ENCODE results near the gene IKZF3. TPM values are rescaled to one million over a fixed set of nuclear protein-coding genes. Genes with fewer than 3 reads are reported as not detected.

The IKZF3 gene
- total RNA-seq, 1 experiment from 2014 or later = 0.22 TPM

DNA sequence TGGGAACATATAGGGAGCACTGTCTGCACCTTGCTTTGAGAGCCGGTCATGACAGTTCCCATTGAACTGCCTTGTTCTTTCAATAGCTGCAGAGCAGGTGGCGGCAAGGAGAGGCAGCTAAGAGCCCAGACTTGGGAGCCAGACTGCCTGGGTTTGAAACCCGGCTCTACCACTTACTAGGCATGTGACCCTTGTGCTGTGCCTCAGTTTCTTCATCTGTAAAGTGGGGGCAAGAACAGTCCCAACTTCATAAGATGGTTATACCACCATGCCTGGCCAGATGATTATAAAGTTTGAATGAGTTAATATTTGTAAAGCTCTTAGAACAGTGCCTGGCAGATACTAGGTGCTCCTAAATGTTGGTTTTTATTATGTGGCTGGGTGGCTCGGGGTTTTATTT is 149.9 kb downstream of the IKZF3 start:
- Histone ChIP-seq H2AFZ (ENCODE audit: low read length) (no peak overlapping the region), H2AK5ac (ENCODE audit: insufficient read length, low read length) (no peak overlapping the region), H3K27me3 (ENCODE audit: insufficient read depth, low read length) (no peaks in the 10 kb centered on the region), H4K8ac (replicated peaks; ENCODE audit: insufficient read length, low read depth, low read length) (no peak overlapping the region), H4K20me1 (ENCODE audit: control insufficient read depth, insufficient read depth, insufficient read length) (no peaks in the 10 kb centered on the region), H3K23ac (ENCODE audit: insufficient read length, low read depth, low read length) (no peak overlapping the region), H2BK15ac (ENCODE audit: low read depth, low read length) (no peak overlapping the region), H3K9me3 (ENCODE audit: control insufficient read depth, low read depth, low read length) (no peaks in the 10 kb centered on the region), H3K4me2 (ENCODE audit: insufficient read depth, insufficient read length, low read length) (no peak overlapping the region), H3K9ac (ENCODE audit: extremely low read depth, insufficient read length, low read length) (no peak overlapping the region), H3K4me1 (ENCODE audit: insufficient read depth, low read length) (no peaks in the 10 kb centered on the region), H2BK20ac (ENCODE audit: low read depth, low read length, poor library complexity, severe bottlenecking) (no peak overlapping the region), H3K14ac (ENCODE audit: insufficient read depth, low read length) (no peak overlapping the region), H2BK5ac (ENCODE audit: insufficient read length, low read length) (no peak overlapping the region), H3K4ac (ENCODE audit: low read depth, low read length) (no peak overlapping the region), H3T11ph (ENCODE audit: low read length) (no peak overlapping the region), H3K23me2 (ENCODE audit: insufficient read length, low read depth, low read length, poor library complexity, severe bottlenecking) (no peaks in the 10 kb centered on the region), H4K91ac (ENCODE audit: insufficient read length, low read depth, low read length) (no peak overlapping the region), H4K5ac (ENCODE audit: insufficient read length, low read depth, low read length) (no peak overlapping the region), H3K79me2 (ENCODE audit: insufficient read depth, low read length) (no peaks in the 10 kb centered on the region), H3K27ac (ENCODE audit: insufficient read length, low read depth, low read length) (no peak overlapping the region), H3K56ac (ENCODE audit: insufficient read length, low read depth, low read length) (no peak overlapping the region), H3K79me1 (ENCODE audit: insufficient read depth, low read depth, low read length, poor library complexity, severe bottlenecking) (no peaks in the 10 kb centered on the region), H3K18ac (ENCODE audit: insufficient read length, low read depth, low read length) (no peak overlapping the region), H2BK120ac (ENCODE audit: low read depth, low read length, poor library complexity, severe bottlenecking) (no peak overlapping the region), H2BK12ac (ENCODE audit: insufficient read length, low read depth, low read length) (no peak overlapping the region)
- DNase-seq = no peak
- H3K9me3 Mint-ChIP-seq = no peaks in the 10 kb centered on the region
- H3K4me1 Mint-ChIP-seq = no peaks in the 10 kb centered on the region
- no peak overlapping the region for H3K4me3 Mint-ChIP-seq
- no CpG with 5 or more reads among the region's 4 CpGs for WGBS (ENCODE audit: extremely low coverage, insufficient read length, low lambda C conversion rate)
- peaks cover 74 to 93% (median 86%) of the 10 kb centered on the region in 3 experiments; a peak in 6 of 7 replicates for H3K36me3 Mint-ChIP-seq (ENCODE audit: insufficient read depth in 1 of 3, low read depth in 3 of 3)
- no peak overlapping the region for H3K27ac Mint-ChIP-seq
- TF ChIP-seq, protein P1, sequence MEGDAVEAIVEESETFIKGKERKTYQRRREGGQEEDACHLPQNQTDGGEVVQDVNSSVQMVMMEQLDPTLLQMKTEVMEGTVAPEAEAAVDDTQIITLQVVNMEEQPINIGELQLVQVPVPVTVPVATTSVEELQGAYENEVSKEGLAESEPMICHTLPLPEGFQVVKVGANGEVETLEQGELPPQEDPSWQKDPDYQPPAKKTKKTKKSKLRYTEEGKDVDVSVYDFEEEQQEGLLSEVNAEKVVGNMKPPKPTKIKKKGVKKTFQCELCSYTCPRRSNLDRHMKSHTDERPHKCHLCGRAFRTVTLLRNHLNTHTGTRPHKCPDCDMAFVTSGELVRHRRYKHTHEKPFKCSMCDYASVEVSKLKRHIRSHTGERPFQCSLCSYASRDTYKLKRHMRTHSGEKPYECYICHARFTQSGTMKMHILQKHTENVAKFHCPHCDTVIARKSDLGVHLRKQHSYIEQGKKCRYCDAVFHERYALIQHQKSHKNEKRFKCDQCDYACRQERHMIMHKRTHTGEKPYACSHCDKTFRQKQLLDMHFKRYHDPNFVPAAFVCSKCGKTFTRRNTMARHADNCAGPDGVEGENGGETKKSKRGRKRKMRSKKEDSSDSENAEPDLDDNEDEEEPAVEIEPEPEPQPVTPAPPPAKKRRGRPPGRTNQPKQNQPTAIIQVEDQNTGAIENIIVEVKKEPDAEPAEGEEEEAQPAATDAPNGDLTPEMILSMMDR (conservative IDR thresholded peaks at IDR 0.05) = no peak
- H3K27me3 Mint-ChIP-seq (ENCODE audit: low read depth) = no peaks in the 10 kb centered on the region; the same call in 1 of the 2 replicates

All from H9 (cell line).